Measurements from ENCODE around the gene VKORC1. TPM values are rescaled to one million over a fixed set of nuclear protein-coding genes. Genes with fewer than 3 reads are reported as not detected.

VKORC1 gene
- total RNA-seq, 1 experiment from 2014 or later, result 98.3 TPM

GRCh38 chr16:31071861-31072260, 22.7 kb downstream of the VKORC1 start:
- no peaks in the 10 kb centered on the region for H3K27me3 ChIP-seq (replicated peaks; ENCODE audit: insufficient read depth, low read depth, low read length, poor library complexity)
- TF ChIP-seq CTCF (conservative IDR thresholded peaks at IDR 0.05; ENCODE audit: low read depth, low read length), result no peak
- no peak for TF ChIP-seq EZH2 (IDR thresholded peaks at IDR 0.05; ENCODE audit: borderline replicate concordance, low read depth, low read length, poor library complexity, severe bottlenecking)
- intact Hi-C loops (cut with micrococcal nuclease; ENCODE audit: unreplicated experiment), result no loop called here
- DNase-seq (ENCODE audit: low spot score), result peak; percentile 79
- BruUV-seq (replicated peaks), result no TSS peak
- H3K36me3 ChIP-seq (ENCODE audit: insufficient read depth, low read length, poor library complexity, severe bottlenecking), result peaks cover 7% of the 10 kb centered on the region
- peak overlapping the region; percentile 99 for H3K27ac ChIP-seq (ENCODE audit: low read depth, low read length, poor library complexity, severe bottlenecking)
- CTCF ChIA-PET, result no interaction called here
- H3K4me1 ChIP-seq (ENCODE audit: insufficient read depth, low read length, poor library complexity, severe bottlenecking), result peaks cover 19% of the 10 kb centered on the region
- no peaks in the 10 kb centered on the region for H3K9me3 ChIP-seq (ENCODE audit: low read depth, low read length, poor library complexity, severe bottlenecking)
- peak overlapping the region; percentile 89 for H3K4me3 ChIP-seq (ENCODE audit: low read depth, low read length, poor library complexity, severe bottlenecking)
- POLR2A ChIA-PET (ENCODE audit: low non-redundant PET), result no interaction called here

GRCh38 chr16:31067342-31067741, 27.3 kb downstream of the VKORC1 start:
- H3K4me3 ChIP-seq (ENCODE audit: low read depth, low read length, poor library complexity, severe bottlenecking), result no peak overlapping the region
- no peak for DNase-seq (ENCODE audit: low spot score)
- ChIA-PET CTCF (no interaction called here), POLR2A (ENCODE audit: low non-redundant PET) (no interaction called here)
- H3K36me3 ChIP-seq (ENCODE audit: insufficient read depth, low read length, poor library complexity, severe bottlenecking), result peaks cover 6% of the 10 kb centered on the region
- no peaks in the 10 kb centered on the region for H3K9me3 ChIP-seq (ENCODE audit: low read depth, low read length, poor library complexity, severe bottlenecking)
- H3K27me3 ChIP-seq (replicated peaks; ENCODE audit: insufficient read depth, low read depth, low read length, poor library complexity), result no peaks in the 10 kb centered on the region
- no peak for TF ChIP-seq EZH2 (IDR thresholded peaks at IDR 0.05; ENCODE audit: borderline replicate concordance, low read depth, low read length, poor library complexity, severe bottlenecking)
- TF ChIP-seq CTCF (conservative IDR thresholded peaks at IDR 0.05; ENCODE audit: low read depth, low read length), result no peak
- no TSS peak for BruUV-seq (replicated peaks)
- peaks cover 26% of the 10 kb centered on the region for H3K4me1 ChIP-seq (ENCODE audit: insufficient read depth, low read length, poor library complexity, severe bottlenecking)
- no peak overlapping the region for H3K27ac ChIP-seq (ENCODE audit: low read depth, low read length, poor library complexity, severe bottlenecking)
- intact Hi-C loops (cut with micrococcal nuclease; ENCODE audit: unreplicated experiment), result no loop called here

GRCh38 chr16:31064882-31065461, 29.6 kb downstream of the VKORC1 start:
- Histone ChIP-seq H3K4me3 (ENCODE audit: low read depth, low read length, poor library complexity, severe bottlenecking) (no peak overlapping the region), H3K4me1 (ENCODE audit: insufficient read depth, low read length, poor library complexity, severe bottlenecking) (peaks cover 14% of the 10 kb centered on the region), H3K36me3 (ENCODE audit: insufficient read depth, low read length, poor library complexity, severe bottlenecking) (peaks cover 11% of the 10 kb centered on the region), H3K27me3 (replicated peaks; ENCODE audit: insufficient read depth, low read depth, low read length, poor library complexity) (no peaks in the 10 kb centered on the region), H3K9me3 (ENCODE audit: low read depth, low read length, poor library complexity, severe bottlenecking) (no peaks in the 10 kb centered on the region), H3K27ac (ENCODE audit: low read depth, low read length, poor library complexity, severe bottlenecking) (peak overlapping the region; percentile 85)
- TF ChIP-seq CTCF (conservative IDR thresholded peaks at IDR 0.05; ENCODE audit: low read depth, low read length) (no peak), EZH2 (IDR thresholded peaks at IDR 0.05; ENCODE audit: borderline replicate concordance, low read depth, low read length, poor library complexity, severe bottlenecking) (no peak)
- peak; percentile 91 for DNase-seq (ENCODE audit: low spot score)
- POLR2A ChIA-PET (ENCODE audit: low non-redundant PET), result no interaction called here
- intact Hi-C loops (cut with micrococcal nuclease; ENCODE audit: unreplicated experiment), result no loop called here
- CTCF ChIA-PET, result no interaction called here
- no TSS peak for BruUV-seq (replicated peaks)

Measured in A673 (cell line).